T-helper 2 cell treated with Interferon-gamma antibody and Interleukin-4, amounts not matched to agents 5 μg/mL and 100 μg/mL, for 36 hours (primary cell): ENCODE data around the gene PNP.

ENCODE experiments used
- DNase-seq: peaks from one replicate; pipeline ENCODE4 v3.0.0; 2021; ENCODE audit warnings: low spot score
- H3K27ac Mint-ChIP-seq: one replicate; pipeline ENCODE4 v1.8.0; 2021; ENCODE audit warnings: mild to moderate bottlenecking, mixed read lengths
- H3K27me3 Mint-ChIP-seq: one replicate; pipeline ENCODE4 v1.8.0; 2021; ENCODE audit warnings: low read depth, mixed read lengths
- H3K36me3 Mint-ChIP-seq: one replicate; pipeline ENCODE4 v1.8.0; 2021; ENCODE audit warnings: low read depth, mixed read lengths
- H3K4me1 Mint-ChIP-seq: one replicate; pipeline ENCODE4 v1.8.0; 2021; ENCODE audit warnings: low read depth, mixed read lengths
- H3K4me3 Mint-ChIP-seq: one replicate; pipeline ENCODE4 v1.8.0; 2022; ENCODE audit warnings: mild to moderate bottlenecking, moderate library complexity, mixed read lengths
- H3K9me3 Mint-ChIP-seq: one replicate; pipeline ENCODE4 v1.8.0; 2021; ENCODE audit warnings: mixed read lengths

PNP gene

GRCh38 chr14:20461225-20462141 is 7.7 kb upstream of the PNP start, which contains the start of gene PIP4P1:
PIP4P1 (minus strand) TSS chr14:20461434; CDS start chr14:20461325, 109 bp downstream.
- H3K4me1 Mint-ChIP-seq = peaks cover 25% of the 10 kb centered on the region
- H3K4me3 Mint-ChIP-seq = peak within 1 kb of the TSS; percentile 97
- no peaks in the 10 kb centered on the region for H3K9me3 Mint-ChIP-seq
- peaks cover 25% of the 10 kb centered on the region for H3K36me3 Mint-ChIP-seq
- DNase-seq = peak; percentile 99
- peaks cover 1% of the 10 kb centered on the region for H3K27me3 Mint-ChIP-seq
- H3K27ac Mint-ChIP-seq = peak within 1 kb of the TSS; percentile 97

GRCh38 chr14:20468764-20469241 is 403 bp upstream of the PNP start:
- Mint-ChIP-seq H3K27ac (peak overlapping the region; percentile 99), H3K4me1 (peaks cover 24% of the 10 kb centered on the region), H3K9me3 (no peaks in the 10 kb centered on the region), H3K4me3 (peak overlapping the region; percentile 100), H3K27me3 (peaks cover 5% of the 10 kb centered on the region), H3K36me3 (peaks cover 29% of the 10 kb centered on the region)
- no peak for DNase-seq

GRCh38 chr14:20469890-20470602 is 840 bp downstream of the PNP start:
- Mint-ChIP-seq H3K27ac (peak overlapping the region; percentile 99), H3K4me1 (peaks cover 33% of the 10 kb centered on the region)

GRCh38 chr14:20470603-20470901 is 1.3 kb downstream of the PNP start:
- Mint-ChIP-seq H3K36me3 (peaks cover 47% of the 10 kb centered on the region), H3K4me3 (peak overlapping the region; percentile 100), H3K9me3 (no peaks in the 10 kb centered on the region), H3K27me3 (peaks cover 5% of the 10 kb centered on the region), H3K4me1 (peaks cover 36% of the 10 kb centered on the region), H3K27ac (peak overlapping the region; percentile 99)
- no peak for DNase-seq

More at GRCh38 chr14:20469890-20470602, 840 bp downstream of the PNP start:
- H3K36me3 Mint-ChIP-seq = peaks cover 42% of the 10 kb centered on the region
- H3K4me3 Mint-ChIP-seq = peak overlapping the region; percentile 100
- H3K27me3 Mint-ChIP-seq = peaks cover 5% of the 10 kb centered on the region
- DNase-seq = peak; percentile 62
- no peaks in the 10 kb centered on the region for H3K9me3 Mint-ChIP-seq

GRCh38 chr14:20472536-20473169 is 3.4 kb downstream of the PNP start:
- no peaks in the 10 kb centered on the region for H3K9me3 Mint-ChIP-seq
- peak overlapping the region; percentile 79 for H3K4me3 Mint-ChIP-seq
- no peak for DNase-seq
- H3K4me1 Mint-ChIP-seq = peaks cover 50% of the 10 kb centered on the region
- peaks cover 68% of the 10 kb centered on the region for H3K36me3 Mint-ChIP-seq
- no peaks in the 10 kb centered on the region for H3K27me3 Mint-ChIP-seq
- H3K27ac Mint-ChIP-seq = no peak overlapping the region

- peaks cover 68% of the 10 kb centered on the region for H3K36me3 Mint-ChIP-seq
- H3K27me3 Mint-ChIP-seq = no peaks in the 10 kb centered on the region
- peak overlapping the region; percentile 71 for H3K4me3 Mint-ChIP-seq
- DNase-seq = no peak
- no peaks in the 10 kb centered on the region for H3K9me3 Mint-ChIP-seq
- peak overlapping the region; percentile 86 for H3K27ac Mint-ChIP-seq
- peaks cover 45% of the 10 kb centered on the region for H3K4me1 Mint-ChIP-seq
Measured at GRCh38 chr14:20476776-20477175, 7.6 kb downstream of the PNP start.

GRCh38 chr14:20477211-20477876 is 8.1 kb downstream of the PNP start:
- Mint-ChIP-seq H3K36me3 (peaks cover 62% of the 10 kb centered on the region), H3K4me3 (peak overlapping the region; percentile 71), H3K27ac (peak overlapping the region; percentile 86), H3K4me1 (peaks cover 39% of the 10 kb centered on the region), H3K9me3 (no peaks in the 10 kb centered on the region), H3K27me3 (no peaks in the 10 kb centered on the region)
- no peak for DNase-seq

- DNase-seq = no peak
- peaks cover 52% of the 10 kb centered on the region for H3K36me3 Mint-ChIP-seq
- H3K4me3 Mint-ChIP-seq = no peak overlapping the region
- peaks cover 4% of the 10 kb centered on the region for H3K27me3 Mint-ChIP-seq
- H3K4me1 Mint-ChIP-seq = peaks cover 31% of the 10 kb centered on the region
- H3K27ac Mint-ChIP-seq = no peak overlapping the region
- H3K9me3 Mint-ChIP-seq = no peaks in the 10 kb centered on the region
Measured at GRCh38 chr14:20478894-20479293, 9.7 kb downstream of the PNP start.

- Mint-ChIP-seq H3K36me3 (peaks cover 17% of the 10 kb centered on the region), H3K27me3 (peaks cover 4% of the 10 kb centered on the region), H3K4me3 (no peak overlapping the region), H3K27ac (no peak overlapping the region), H3K4me1 (peaks cover 21% of the 10 kb centered on the region), H3K9me3 (no peaks in the 10 kb centered on the region)
- DNase-seq = no peak
Measured at GRCh38 chr14:20482382-20482781, 13.2 kb downstream of the PNP start.

GRCh38 chr14:20485900-20486299 is 16.7 kb downstream of the PNP start:
- Mint-ChIP-seq H3K36me3 (peaks cover 2% of the 10 kb centered on the region), H3K27ac (no peak overlapping the region), H3K27me3 (peaks cover 4% of the 10 kb centered on the region), H3K4me1 (peaks cover 39% of the 10 kb centered on the region), H3K9me3 (no peaks in the 10 kb centered on the region), H3K4me3 (no peak overlapping the region)
- DNase-seq = no peak

GRCh38 chr14:20486684-20487395 is 17.6 kb downstream of the PNP start:
- H3K27ac Mint-ChIP-seq = peak overlapping the region; percentile 12
- DNase-seq = no peak
- H3K27me3 Mint-ChIP-seq = peaks cover 4% of the 10 kb centered on the region
- H3K36me3 Mint-ChIP-seq = peaks cover 2% of the 10 kb centered on the region
- peak overlapping the region; percentile 33 for H3K4me3 Mint-ChIP-seq
- H3K9me3 Mint-ChIP-seq = no peaks in the 10 kb centered on the region
- H3K4me1 Mint-ChIP-seq = peaks cover 44% of the 10 kb centered on the region

GRCh38 chr14:20487396-20487725 is 18.2 kb downstream of the PNP start:
- Mint-ChIP-seq H3K4me1 (peaks cover 44% of the 10 kb centered on the region), H3K4me3 (peak overlapping the region; percentile 33), H3K27me3 (peaks cover 4% of the 10 kb centered on the region), H3K27ac (peak overlapping the region; percentile 38), H3K36me3 (peaks cover 2% of the 10 kb centered on the region), H3K9me3 (no peaks in the 10 kb centered on the region)
- no peak for DNase-seq
